NCI-H345 treated with DMSO at 0.1 percent for 48 hours (cell line): Measurements from ENCODE around the gene TSPAN16.
A peak's percentile ranks its signal among the peaks of the same experiment; 100 is the strongest.
"Not testable (repeated sequence)": the region's sequence is repeated elsewhere in the genome, so short reads cannot be mapped to it uniquely, and the experiment has no call there.

Experiments
- DNase-seq: peaks from one replicate; lab custom pipeline; 2025; ENCODE audit not compliant: unreplicated experiment; lab: John Stamatoyannopoulos, UW

Gene TSPAN16

GRCh38 chr19:11342429-11342828 is 46.5 kb downstream of the TSPAN16 start:
- DNase-seq, result no peak

- DNase-seq, result no peak
Measured at GRCh38 chr19:11345122-11345803, 49.3 kb downstream of the TSPAN16 start.

- peak; percentile 51 for DNase-seq
Measured at GRCh38 chr19:11346104-11346940, 50.4 kb downstream of the TSPAN16 start, which contains the start of the genes CCDC159 and TMEM205. TSS of gene CCDC159 (plus strand) at chr19:11346519. CDS start at chr19:11346607, 88 bp downstream. TSS of gene TMEM205 (minus strand) at chr19:11346268. CDS start at chr19:11345619, 649 bp downstream.

- no peak for DNase-seq
Measured at GRCh38 chr19:11347546-11348039, 51.6 kb downstream of the TSPAN16 start.

- no peak for DNase-seq
Measured at GRCh38 chr19:11349171-11349570, 53.2 kb downstream of the TSPAN16 start.

GRCh38 chr19:11354102-11354501 is 58.1 kb downstream of the TSPAN16 start:
- not testable (repeated sequence) for DNase-seq

GRCh38 chr19:11355160-11356073 is 59.5 kb downstream of the TSPAN16 start, which contains the start of gene PLPPR2:
TSS of gene PLPPR2 (plus strand) at chr19:11355432. CDS start at chr19:11357674, 2,242 bp downstream.
- no peak for DNase-seq

- DNase-seq, result no peak
Measured at GRCh38 chr19:11356074-11356397, 60.1 kb downstream of the TSPAN16 start.

- no peak for DNase-seq
Measured at GRCh38 chr19:11356676-11357550, 61.0 kb downstream of the TSPAN16 start.

GRCh38 chr19:11359421-11359820 is 63.5 kb downstream of the TSPAN16 start:
- no peak for DNase-seq

- no peak for DNase-seq
Measured at GRCh38 chr19:11361037-11361770, 65.2 kb downstream of the TSPAN16 start.

GRCh38 chr19:11361771-11362731 is 66.1 kb downstream of the TSPAN16 start:
- no peak for DNase-seq

GRCh38 chr19:11363881-11364280 is 67.9 kb downstream of the TSPAN16 start:
- no peak for DNase-seq

GRCh38 chr19:11364296-11364904 is 68.4 kb downstream of the TSPAN16 start:
- no peak for DNase-seq

- no peak for DNase-seq
Measured at GRCh38 chr19:11364935-11365334, 69.0 kb downstream of the TSPAN16 start.
